Keratinocyte (primary cell): ENCODE results near the gene SLC52A1. TPM values are rescaled to one million over a fixed set of nuclear protein-coding genes. Genes with fewer than 3 reads are reported as not detected.
"Not testable (repeated sequence)": the region's sequence is repeated elsewhere in the genome, so short reads cannot be mapped to it uniquely, and the experiment has no call there.

Experiments used
- DNase-seq: peaks from one replicate; pipeline ENCODE4 v3.0.0-alpha.2; 2011; ENCODE audit warnings: low read depth, missing footprints, low spot score
- FAIRE-seq: peaks from 2 replicates; lab custom pipeline; 2011; peaks lifted over from hg19 to GRCh38; lab: Jason Lieb, UNC
- H2AFZ ChIP-seq: 2 replicates; pipeline ENCODE4 v1.6.0; 2012; ENCODE audit warnings: low read length, control low read depth, inconsistent platforms; ENCODE audit not compliant: control insufficient read depth
- H3K27ac ChIP-seq: 2 replicates; pipeline ENCODE4 v1.5.1; 2011; ENCODE audit warnings: low read length; ENCODE audit not compliant: control insufficient read depth, insufficient read depth
- H3K27me3 ChIP-seq: 3 replicates; pipeline ENCODE4 v1.6.0; 2011; ENCODE audit warnings: low read length; ENCODE audit not compliant: control insufficient read depth, insufficient read depth; ENCODE audit errors: extremely low read depth
- H3K36me3 ChIP-seq, 2 experiments: 2 replicates in 1 of 2; 3 replicates in 1 of 2; pipeline ENCODE4 v1.5.1; 2011; ENCODE audit warnings: low read length in 2 of 2, mild to moderate bottlenecking in 1 of 2; ENCODE audit not compliant: control insufficient read depth in 2 of 2, insufficient read depth in 2 of 2; ENCODE audit errors: extremely low read depth in 1 of 2
- H3K4me1 ChIP-seq: 3 replicates; pipeline ENCODE4 v1.5.1; 2011; ENCODE audit warnings: low read length; ENCODE audit not compliant: control insufficient read depth, insufficient read depth; ENCODE audit errors: extremely low read depth
- H3K4me2 ChIP-seq: 3 replicates; pipeline ENCODE4 v1.6.0; 2011; ENCODE audit warnings: low read depth, low read length; ENCODE audit not compliant: control insufficient read depth, insufficient read depth; ENCODE audit errors: extremely low read depth
- H3K4me3 ChIP-seq, 3 experiments: fragments of 200-600 bp in 1 of 3; sonication (generic) in 1 of 3; 2 replicates in 2 of 3; 3 replicates in 1 of 3; pipeline ENCODE4 v1.5.1; 2011 to 2016; ENCODE audit warnings: low read length in 3 of 3, mild to moderate bottlenecking in 3 of 3, control low read depth in 2 of 3, inconsistent platforms in 1 of 3, low read depth in 1 of 3, mixed read lengths in 1 of 3, mixed run types in 1 of 3, moderate library complexity in 1 of 3; ENCODE audit not compliant: control insufficient read depth in 2 of 3, insufficient read depth in 2 of 3; ENCODE audit errors: extremely low read depth in 1 of 3
- H3K79me2 ChIP-seq: 2 replicates; pipeline ENCODE4 v1.6.0; 2012; ENCODE audit warnings: low read length; ENCODE audit not compliant: control insufficient read depth, insufficient read depth
- H3K9ac ChIP-seq: 3 replicates; pipeline ENCODE4 v1.6.0; 2011; ENCODE audit warnings: low read length; ENCODE audit not compliant: control insufficient read depth, insufficient read depth; ENCODE audit errors: extremely low read depth
- H3K9me1 ChIP-seq: 3 replicates; pipeline ENCODE4 v1.6.0; 2011; ENCODE audit warnings: low read length; ENCODE audit not compliant: control insufficient read depth, insufficient read depth; ENCODE audit errors: extremely low read depth
- H3K9me3 ChIP-seq: 2 replicates; pipeline ENCODE4 v1.5.1; 2012; ENCODE audit warnings: low read depth, low read length; ENCODE audit not compliant: control insufficient read depth
- H4K20me1 ChIP-seq: 3 replicates; pipeline ENCODE4 v1.6.0; 2011; ENCODE audit warnings: low read length; ENCODE audit not compliant: control insufficient read depth, insufficient read depth; ENCODE audit errors: extremely low read depth
- EZH2 ChIP-seq: IDR thresholded peaks from one replicate; pipeline ENCODE4 v1.6.1; 2012; ENCODE audit warnings: inconsistent platforms, mild to moderate bottlenecking, low read length, moderate library complexity
- dilution Hi-C: fragments of 300-500 bp; cut with MboI; formaldehyde crosslinking; loops from one replicate; pipeline ENCODE4 v1.7.0; 2020; ENCODE audit warnings: low sequenced_read_pairs; ENCODE audit not compliant: extremely low pct_ligation_motif_present
- polyA plus RNA-seq, 5 experiments: library from polyadenylated mRNA; depleted of rRNA in 3 of 5; stranded (reverse) in 3 of 5; stranded (forward) in 1 of 5; unstranded in 1 of 5; fragments of >200 nt; gene quantifications; 1 replicate in 1 of 5; 2 replicates in 3 of 5; 3 replicates in 1 of 5; pipeline versions ENCODE4 v1.2.1 to v1.2.3, GENCODE V29; 2011 to 2012; ENCODE audit warnings: missing spikeins in 2 of 5, low read depth in 1 of 5, low replicate concordance in 1 of 5
- TF ChIP-seq, protein P1 (sequence below), 3 experiments: IDR thresholded peaks in 1 of 3; conservative IDR thresholded peaks in 1 of 3; optimal IDR thresholded peaks in 1 of 3; 2 replicates in 2 of 3; 3 replicates in 1 of 3; pipeline versions ENCODE3 to v1.5.1; 2011; ENCODE audit warnings: low read length in 3 of 3, mild to moderate bottlenecking in 3 of 3, moderate library complexity in 2 of 3, control low read depth in 1 of 3, inconsistent platforms in 1 of 3; ENCODE audit not compliant: insufficient read depth in 2 of 3; ENCODE audit errors: extremely low read depth in 1 of 3

The SLC52A1 gene
- polyA plus RNA-seq, 1 donor (not counting 4 experiments of a cell fraction or from before 2014, with no cell fraction given) = 0.21 TPM

DNA sequence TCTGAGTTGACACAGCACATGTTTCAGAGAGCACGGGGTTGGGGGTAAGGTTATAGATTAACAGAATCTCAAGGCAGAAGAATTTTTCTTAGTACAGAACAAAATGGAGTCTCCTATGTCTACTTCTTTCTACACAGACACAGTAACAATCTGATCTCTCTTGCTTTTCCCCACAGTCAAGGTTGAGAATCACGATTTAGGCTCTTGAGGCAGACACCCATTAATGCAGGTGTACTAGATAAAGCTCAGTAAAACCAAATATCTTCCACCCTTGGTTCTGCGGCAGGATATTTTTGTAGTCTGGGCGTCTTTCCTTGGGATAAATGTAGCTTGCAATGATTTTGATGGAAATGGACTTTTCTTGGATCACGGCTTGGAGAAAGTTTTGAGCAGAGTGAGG is 40.2 kb upstream of the SLC52A1 start:
- dilution Hi-C loops, H3K36me3 ChIP-seq, H3K9me1 ChIP-seq, H3K9ac ChIP-seq, H3K9me3 ChIP-seq, H3K4me3 ChIP-seq, H4K20me1 ChIP-seq, FAIRE-seq, H3K4me1 ChIP-seq, H2AFZ ChIP-seq, H3K79me2 ChIP-seq, DNase-seq, H3K27ac ChIP-seq, H3K27me3 ChIP-seq, H3K4me2 ChIP-seq: not testable (repeated sequence)

DNA sequence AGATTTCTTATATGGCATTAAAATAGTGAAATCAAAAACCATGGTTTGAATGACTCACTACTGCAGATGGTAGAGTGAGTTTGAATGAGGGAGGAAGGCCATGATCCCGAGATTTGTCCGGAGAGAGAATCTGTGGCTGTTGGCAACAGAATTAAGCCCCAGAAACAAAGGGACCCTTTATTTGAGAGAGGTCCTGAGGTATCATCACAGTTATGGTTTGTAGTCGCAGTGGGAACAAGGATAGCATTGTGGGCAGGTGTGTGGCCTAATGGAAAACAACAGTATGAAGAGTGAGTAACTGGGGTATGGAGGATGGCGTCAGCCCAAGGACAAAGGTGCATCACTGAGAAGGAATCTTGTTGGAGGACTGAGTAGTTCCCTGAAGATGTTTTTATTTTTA is 34.5 kb upstream of the SLC52A1 start:
- dilution Hi-C loops = no loop called here
- no peak overlapping the region for H3K9ac ChIP-seq

DNA sequence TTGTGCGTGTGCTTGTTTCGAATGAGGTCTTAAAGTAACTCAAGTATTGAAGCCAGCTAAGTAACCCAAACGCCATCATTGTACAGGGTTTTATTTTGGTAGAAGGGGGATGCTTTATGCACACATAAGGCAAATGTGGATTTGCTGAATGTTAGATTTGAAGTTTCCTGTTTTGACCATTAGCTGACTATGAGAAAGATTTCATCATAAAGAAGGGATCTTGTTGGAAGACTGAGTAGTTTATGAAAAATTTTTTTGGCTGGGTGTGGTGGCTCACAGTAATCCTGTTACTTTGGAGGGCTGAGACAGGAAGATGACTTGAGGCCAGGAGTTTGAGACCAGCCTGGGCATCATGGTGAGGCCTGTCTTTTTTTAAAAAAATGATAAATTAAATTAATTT is 33.0 kb upstream of the SLC52A1 start:
- Histone ChIP-seq H3K27ac (no peak overlapping the region), H3K27me3 (no peaks in the 10 kb centered on the region)
- dilution Hi-C loops = no loop called here

More for the DNA sequence above, 34.5 kb upstream of the SLC52A1 start:
- DNase-seq (peak; percentile 25), FAIRE-seq (peak; percentile 51)
- H4K20me1 ChIP-seq = no peaks in the 10 kb centered on the region
- no peak overlapping the region for H3K4me2 ChIP-seq
- no peaks in the 10 kb centered on the region for H3K79me2 ChIP-seq
- H3K27me3 ChIP-seq = no peaks in the 10 kb centered on the region
- no peak overlapping the region for H2AFZ ChIP-seq
- H3K9me3 ChIP-seq = no peaks in the 10 kb centered on the region
- H3K4me1 ChIP-seq = no peaks in the 10 kb centered on the region
- H3K27ac ChIP-seq = no peak overlapping the region
- H3K4me3 ChIP-seq = no peak overlapping the region
- TF ChIP-seq, protein P1, sequence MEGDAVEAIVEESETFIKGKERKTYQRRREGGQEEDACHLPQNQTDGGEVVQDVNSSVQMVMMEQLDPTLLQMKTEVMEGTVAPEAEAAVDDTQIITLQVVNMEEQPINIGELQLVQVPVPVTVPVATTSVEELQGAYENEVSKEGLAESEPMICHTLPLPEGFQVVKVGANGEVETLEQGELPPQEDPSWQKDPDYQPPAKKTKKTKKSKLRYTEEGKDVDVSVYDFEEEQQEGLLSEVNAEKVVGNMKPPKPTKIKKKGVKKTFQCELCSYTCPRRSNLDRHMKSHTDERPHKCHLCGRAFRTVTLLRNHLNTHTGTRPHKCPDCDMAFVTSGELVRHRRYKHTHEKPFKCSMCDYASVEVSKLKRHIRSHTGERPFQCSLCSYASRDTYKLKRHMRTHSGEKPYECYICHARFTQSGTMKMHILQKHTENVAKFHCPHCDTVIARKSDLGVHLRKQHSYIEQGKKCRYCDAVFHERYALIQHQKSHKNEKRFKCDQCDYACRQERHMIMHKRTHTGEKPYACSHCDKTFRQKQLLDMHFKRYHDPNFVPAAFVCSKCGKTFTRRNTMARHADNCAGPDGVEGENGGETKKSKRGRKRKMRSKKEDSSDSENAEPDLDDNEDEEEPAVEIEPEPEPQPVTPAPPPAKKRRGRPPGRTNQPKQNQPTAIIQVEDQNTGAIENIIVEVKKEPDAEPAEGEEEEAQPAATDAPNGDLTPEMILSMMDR (optimal IDR thresholded peaks at IDR 0.05 in 1 of 3, IDR thresholded peaks at IDR 0.05 in 1 of 3, conservative IDR thresholded peaks at IDR 0.05 in 1 of 3; ENCODE audit: extremely low read depth in 1 of 3, insufficient read depth in 2 of 3, low read length in 3 of 3) = no peak
- no peak for TF ChIP-seq EZH2
- H3K9me1 ChIP-seq = no peaks in the 10 kb centered on the region
- H3K36me3 ChIP-seq = no peaks in the 10 kb centered on the region

More for the DNA sequence above, 33.0 kb upstream of the SLC52A1 start:
- FAIRE-seq = no peak
- TF ChIP-seq, protein P1 (optimal IDR thresholded peaks at IDR 0.05 in 1 of 3, IDR thresholded peaks at IDR 0.05 in 1 of 3, conservative IDR thresholded peaks at IDR 0.05 in 1 of 3; ENCODE audit: extremely low read depth in 1 of 3, insufficient read depth in 2 of 3, low read length in 3 of 3) = no peak
- Histone ChIP-seq H2AFZ (no peak overlapping the region), H3K9ac (no peak overlapping the region), H3K4me3 (no peak overlapping the region), H3K36me3 (no peaks in the 10 kb centered on the region), H3K79me2 (no peaks in the 10 kb centered on the region), H3K9me1 (no peaks in the 10 kb centered on the region), H3K4me1 (no peaks in the 10 kb centered on the region), H4K20me1 (no peaks in the 10 kb centered on the region), H3K4me2 (no peak overlapping the region), H3K9me3 (no peaks in the 10 kb centered on the region)
- DNase-seq = no peak
